B cell (primary cell): Measurements from ENCODE around the gene ADRB2. TPM values are rescaled to one million over a fixed set of nuclear protein-coding genes. Genes with fewer than 3 reads are reported as not detected.

ENCODE experiments used
- ATAC-seq: fragments of 200-7000 bp; cut with Tn5 transposase; one replicate; pipeline ENCODE4 v1.10.0; 2021; ENCODE audit warnings: low read depth, mild to moderate bottlenecking, moderate number of reproducible peaks, moderate library complexity
- CTCF ChIA-PET: fragments of 350-600 bp; sonication (Branson Sonifier 250); formaldehyde crosslinking; loops from one replicate; lab custom pipeline; 2021; ENCODE audit warnings: antibody characterized with exemption, inconsistent platforms; lab: Charles Lee
- POLR2A ChIA-PET: fragments of 350-600 bp; sonication (Branson Sonifier 250); formaldehyde crosslinking; loops from one replicate; lab custom pipeline; 2021; ENCODE audit warnings: antibody characterized with exemption; lab: Charles Lee
- DNase-seq: peaks from one replicate; pipeline ENCODE4 v3.0.0; 2013
- H2AFZ ChIP-seq: 2 replicates; pipeline ENCODE4 v1.6.1; 2012; ENCODE audit warnings: mild to moderate bottlenecking, low read depth, low read length; ENCODE audit not compliant: insufficient read depth, poor library complexity, severe bottlenecking
- H3K27ac ChIP-seq, 2 donors: 1 replicate in 1 of 2; 2 replicates in 1 of 2; pipeline ENCODE4 v1.5.1; 2012 to 2013; ENCODE audit warnings: low read length in 2 of 2, mild to moderate bottlenecking in 2 of 2, moderate library complexity in 1 of 2
- H3K27me3 ChIP-seq, 4 experiments: fragments of 200-600 bp in 1 of 4; sonication (generic) in 1 of 4; replicated peaks in 1 of 4; 1 replicate in 2 of 4; 2 replicates in 2 of 4; pipeline versions ENCODE4 v1.6.1 to v1.7.0; 2013 to 2016; ENCODE audit warnings: low read length in 3 of 4, mild to moderate bottlenecking in 2 of 4, mixed read lengths in 1 of 4, moderate library complexity in 1 of 4; ENCODE audit not compliant: insufficient read depth in 4 of 4, control insufficient read depth in 3 of 4; ENCODE audit errors: control extremely low read depth in 1 of 4
- H3K36me3 ChIP-seq, 2 experiments: replicated peaks in 1 of 2; 1 replicate in 1 of 2; 2 replicates in 1 of 2; pipeline versions ENCODE4 v1.6.1 to v1.7.1; 2013; ENCODE audit warnings: low read length in 1 of 2; ENCODE audit not compliant: insufficient read depth in 2 of 2, control insufficient read depth in 1 of 2; ENCODE audit errors: control extremely low read depth in 1 of 2, extremely low read depth in 1 of 2
- H3K4me1 ChIP-seq, 2 donors: fragments of 200-600 bp in 1 of 2; sonication (generic) in 1 of 2; 1 replicate in 1 of 2; 2 replicates in 1 of 2; pipeline versions ENCODE4 v1.5.1 to v1.6.1; 2013 to 2017; ENCODE audit warnings: low read length in 2 of 2; ENCODE audit not compliant: control insufficient read depth in 2 of 2, insufficient read depth in 2 of 2
- H3K4me2 ChIP-seq: replicated peaks from 2 replicates; pipeline ENCODE3; 2012; ENCODE audit warnings: mild to moderate bottlenecking, low read depth, low read length; ENCODE audit not compliant: poor library complexity, severe bottlenecking
- H3K4me3 ChIP-seq, 5 experiments: fragments of 200-600 bp in 1 of 5; sonication (generic) in 1 of 5; 1 replicate in 3 of 5; 2 replicates in 2 of 5; pipeline versions ENCODE4 v1.5.1 to v1.7.0; 2011 to 2016; ENCODE audit warnings: low read length in 4 of 5, mild to moderate bottlenecking in 4 of 5, low read depth in 2 of 5, control low read depth in 1 of 5, moderate library complexity in 1 of 5; ENCODE audit not compliant: insufficient read depth in 1 of 5; ENCODE audit errors: control extremely low read depth in 1 of 5, extremely low read depth in 1 of 5
- H3K79me2 ChIP-seq: fragments of 200-600 bp; sonication (generic); one replicate; pipeline ENCODE4 v1.6.0; 2016; ENCODE audit warnings: low read length; ENCODE audit not compliant: control insufficient read depth, insufficient read depth
- H3K9ac ChIP-seq: fragments of 200-600 bp; sonication (generic); 2 replicates; pipeline ENCODE4 v1.6.1; 2017; ENCODE audit warnings: mild to moderate bottlenecking, low read length, moderate library complexity
- H3K9me3 ChIP-seq, 3 donors: one replicate each; pipeline versions ENCODE4 v1.6.1 to v1.7.1; 2013; ENCODE audit warnings: low read length in 2 of 3; ENCODE audit not compliant: control insufficient read depth in 2 of 3, insufficient read depth in 1 of 3; ENCODE audit errors: control extremely low read depth in 1 of 3
- H4K20me1 ChIP-seq: 2 replicates; pipeline ENCODE4 v1.6.0; 2012; ENCODE audit warnings: mild to moderate bottlenecking, low read length; ENCODE audit not compliant: insufficient read depth, control insufficient read depth, poor library complexity, severe bottlenecking
- H3K27ac Mint-ChIP-seq: one replicate; pipeline ENCODE4 v1.8.0; 2021; ENCODE audit warnings: mixed read lengths
- H3K27me3 Mint-ChIP-seq: one replicate; pipeline ENCODE4 v1.8.0; 2021; ENCODE audit warnings: mixed read lengths
- H3K4me1 Mint-ChIP-seq: one replicate; pipeline ENCODE4 v1.8.0; 2021; ENCODE audit warnings: mixed read lengths
- H3K4me3 Mint-ChIP-seq: one replicate; pipeline ENCODE4 v1.8.0; 2021; ENCODE audit warnings: mixed read lengths
- H3K9me3 Mint-ChIP-seq: one replicate; pipeline ENCODE4 v1.8.0; 2022; ENCODE audit warnings: mixed read lengths; ENCODE audit not compliant: insufficient read depth
- CTCF ChIP-seq: fragments of 200-600 bp; IDR thresholded peaks from one replicate; pipeline ENCODE4 v1.8.0; 2022; ENCODE audit warnings: antibody characterized with exemption, mild to moderate bottlenecking
- EZH2 ChIP-seq: IDR thresholded peaks from 2 replicates; pipeline ENCODE4 v1.6.1; 2012; ENCODE audit warnings: borderline replicate concordance, low read depth, mild to moderate bottlenecking, moderate library complexity, low read length; ENCODE audit not compliant: insufficient read depth, poor library complexity, severe bottlenecking
- WGBS: methylation state at CpG from one replicate; pipeline ENCODE4 v1.1.5; 2013; ENCODE audit warnings: missing lambda C conversion rate; ENCODE audit not compliant: insufficient coverage; 5-methylcytosine and 5-hydroxymethylcytosine counted together
- intact Hi-C: fragments of 100-400 bp; cut with micrococcal nuclease; formaldehyde crosslinking; loops from one replicate; pipeline ENCODE4 v1.10.0; 2022
- polyA plus RNA-seq: library from polyadenylated mRNA; depleted of rRNA; stranded (reverse); fragments of >200 nt; gene quantifications from 2 replicates; pipeline ENCODE4 v1.2.3, GENCODE V29; 2012
- total RNA-seq, 2 donors: library from RNA; stranded (reverse); fragments of 120-200 nt in 1 of 2; gene quantifications; 1 replicate in 1 of 2; 2 replicates in 1 of 2; pipeline versions ENCODE4 v1.2.3 to v1.2.4, GENCODE V29; 2013 to 2022

ADRB2 gene
- total and polyA plus RNA-seq, 2 donors (not counting 1 experiment from before 2014, with no cell fraction given) = 6.0 to 12.4 TPM

GRCh38 chr5:148793261-148793660, 33.1 kb upstream of the ADRB2 start:
- Histone ChIP-seq H2AFZ (no peak overlapping the region), H3K4me1 (peaks cover 19 to 22% of the 10 kb centered on the region in 2 donors), H3K36me3 (no peaks in the 10 kb centered on the region), H3K4me3 (no peak overlapping the region), H3K27ac (no peak overlapping the region), H3K4me2 (no peak overlapping the region), H3K9ac (no peak overlapping the region), H3K27me3 (no peaks in the 10 kb centered on the region), H3K79me2 (no peaks in the 10 kb centered on the region), H3K9me3 (no peaks in the 10 kb centered on the region), H4K20me1 (no peaks in the 10 kb centered on the region)
- no peak overlapping the region for H3K4me3 Mint-ChIP-seq
- H3K9me3 Mint-ChIP-seq = no peaks in the 10 kb centered on the region
- H3K27ac Mint-ChIP-seq = no peak overlapping the region
- POLR2A ChIA-PET = no interaction called here
- no peak for DNase-seq
- intact Hi-C loops = no loop called here
- H3K27me3 Mint-ChIP-seq = no peaks in the 10 kb centered on the region
- TF ChIP-seq CTCF (no peak), EZH2 (no peak)
- CTCF ChIA-PET = no interaction called here
- ATAC-seq = no peak
- peaks cover 31% of the 10 kb centered on the region for H3K4me1 Mint-ChIP-seq

DNA sequence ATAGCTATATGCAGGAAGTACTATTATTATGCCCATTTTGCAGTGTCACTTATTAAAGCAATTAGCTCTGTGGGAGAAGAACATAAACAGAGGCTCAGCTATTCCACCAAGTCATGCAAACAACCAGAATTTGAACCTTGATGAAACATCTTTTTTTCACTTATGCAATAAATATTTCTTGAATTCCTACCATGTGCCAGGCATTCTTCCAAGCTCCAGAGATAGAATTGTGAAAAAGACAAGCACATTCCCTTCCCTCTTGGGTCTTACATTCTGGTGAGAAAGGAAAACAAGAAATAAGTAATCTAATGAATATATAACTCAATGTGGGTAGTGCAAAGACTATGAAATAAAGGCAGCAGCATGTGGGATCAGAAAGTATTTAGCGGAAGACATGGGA, 32.1 kb upstream of the ADRB2 start:
- Mint-ChIP-seq H3K27me3 (no peaks in the 10 kb centered on the region), H3K4me1 (peaks cover 34% of the 10 kb centered on the region), H3K4me3 (peak overlapping the region; percentile 56), H3K9me3 (no peaks in the 10 kb centered on the region), H3K27ac (no peak overlapping the region)
- ChIA-PET POLR2A (interaction anchor here (0.9 kb wide), 1 partner anchor 15 kb away, joined by 3 read pairs; no protein-coding TSS in a partner anchor), CTCF (interaction anchor here (0.6 to 1.5 kb wide), 7 partner anchors 13 to 63 kb away, joined by 3 to 4 read pairs (median 4); no protein-coding TSS in a partner anchor)
- DNase-seq (no peak), ATAC-seq (no peak)
- no peak overlapping the region for H3K9ac ChIP-seq
- H3K27ac ChIP-seq = no peak overlapping the region
- TF ChIP-seq CTCF = no peak
- TF ChIP-seq EZH2 = no peak
- no peaks in the 10 kb centered on the region for H3K79me2 ChIP-seq
- no peaks in the 10 kb centered on the region for H3K27me3 ChIP-seq
- H4K20me1 ChIP-seq = no peaks in the 10 kb centered on the region
- H2AFZ ChIP-seq = no peak overlapping the region
- H3K9me3 ChIP-seq = no peaks in the 10 kb centered on the region
- 100% methylated on average over 1 of the region's 1 CpG for WGBS
- no peaks in the 10 kb centered on the region for H3K36me3 ChIP-seq
- H3K4me1 ChIP-seq = peaks cover 19 to 22% of the 10 kb centered on the region in 2 donors
- H3K4me2 ChIP-seq = peak overlapping the region; percentile 38
- no peak overlapping the region for H3K4me3 ChIP-seq
- intact Hi-C loops = no loop called here
